ENCODE data around the gene C3orf33.

C3orf33 gene

DNA sequence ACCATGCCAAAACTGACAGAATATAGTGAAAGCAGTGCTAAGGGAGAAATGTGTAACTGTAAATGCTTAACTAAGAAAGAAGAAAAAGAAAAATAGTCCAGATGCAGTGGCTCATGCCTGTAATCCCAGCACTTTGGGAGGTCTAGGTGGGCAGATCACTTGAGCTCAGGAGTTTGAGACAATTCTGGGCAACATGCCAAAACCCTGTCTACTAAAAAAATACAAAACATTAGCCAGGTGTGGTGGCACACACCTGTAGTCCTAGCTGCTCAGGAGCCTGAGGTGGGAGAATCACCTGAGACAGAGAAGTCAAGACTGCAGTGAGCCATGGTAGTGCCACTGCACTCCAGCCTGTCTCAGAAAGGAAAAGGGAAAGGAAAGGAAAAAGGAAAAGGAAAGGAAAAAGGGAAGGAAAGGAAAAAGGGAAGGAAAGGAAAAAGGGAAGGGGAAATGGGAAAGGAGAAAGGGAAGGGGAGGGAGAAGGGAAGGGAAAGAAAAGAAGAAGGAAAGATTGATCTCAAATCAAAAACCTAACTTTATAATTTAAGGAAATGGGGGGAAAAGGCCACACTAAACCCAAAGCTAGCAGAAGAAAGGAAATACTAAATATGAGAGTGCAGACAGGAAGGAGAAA, 20.3 kb downstream of the C3orf33 start:
- no peak for DNase-seq

- no peak for DNase-seq
These were observed 23.6 kb downstream of the C3orf33 start for GRCh38 chr3:155782390-155782953.

DNA sequence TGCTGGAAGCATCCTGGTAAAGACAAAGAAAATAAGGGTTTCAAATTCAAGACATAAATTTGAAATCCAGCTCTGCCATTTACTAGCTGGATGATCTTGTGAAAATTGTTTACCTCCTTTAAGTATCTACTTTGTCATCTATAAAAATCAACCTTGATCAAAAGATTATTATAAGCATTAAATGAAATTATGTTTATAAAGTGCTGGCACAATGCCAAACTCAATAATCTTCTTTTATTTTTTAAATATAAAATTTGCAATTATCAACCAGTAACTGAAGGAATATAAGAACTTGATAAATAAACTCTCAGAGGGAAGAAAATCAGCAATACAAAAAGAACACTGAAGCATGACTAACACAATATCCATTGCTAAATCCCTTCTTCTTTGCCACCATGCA, 25.8 kb downstream of the C3orf33 start:
- DNase-seq: no peak

DNA sequence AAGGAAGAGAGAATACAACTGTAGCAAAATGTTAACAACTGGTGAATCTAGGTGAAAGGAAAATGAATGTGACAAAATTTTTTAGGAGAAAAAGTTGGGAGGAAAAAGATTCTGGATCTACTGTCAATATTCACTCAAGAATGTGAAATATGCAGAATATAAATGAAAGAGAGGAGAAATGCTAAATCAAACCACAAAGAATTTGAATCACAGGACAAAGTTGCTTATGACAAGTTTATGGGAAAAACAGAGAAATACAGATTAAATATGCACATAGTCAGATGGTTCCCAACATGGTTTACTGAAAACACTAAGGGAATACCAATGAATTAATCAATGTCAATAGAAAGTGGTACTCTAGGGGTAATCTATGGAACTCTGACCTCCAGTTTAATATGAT, 27.6 kb downstream of the C3orf33 start:
- no peak for DNase-seq

DNA sequence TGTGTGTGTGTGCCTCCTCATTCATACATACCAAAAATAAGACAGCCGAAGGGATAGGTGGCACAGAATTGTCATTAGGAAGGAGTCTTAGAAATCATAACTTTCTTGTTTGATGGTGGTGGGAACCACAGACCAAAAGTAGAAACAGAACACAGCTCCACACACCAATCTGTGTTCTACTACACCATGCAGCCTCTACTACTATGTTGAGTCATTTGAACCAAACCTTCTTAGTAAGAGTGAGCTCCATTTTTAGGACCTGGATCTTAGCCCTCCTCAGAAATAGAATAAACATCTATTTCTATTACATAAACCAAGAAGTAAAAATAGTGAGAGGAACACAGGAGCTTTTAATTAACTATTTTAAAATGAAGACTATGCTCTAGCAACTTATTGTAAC, 33.3 kb downstream of the C3orf33 start:
- no peak for DNase-seq

DNA sequence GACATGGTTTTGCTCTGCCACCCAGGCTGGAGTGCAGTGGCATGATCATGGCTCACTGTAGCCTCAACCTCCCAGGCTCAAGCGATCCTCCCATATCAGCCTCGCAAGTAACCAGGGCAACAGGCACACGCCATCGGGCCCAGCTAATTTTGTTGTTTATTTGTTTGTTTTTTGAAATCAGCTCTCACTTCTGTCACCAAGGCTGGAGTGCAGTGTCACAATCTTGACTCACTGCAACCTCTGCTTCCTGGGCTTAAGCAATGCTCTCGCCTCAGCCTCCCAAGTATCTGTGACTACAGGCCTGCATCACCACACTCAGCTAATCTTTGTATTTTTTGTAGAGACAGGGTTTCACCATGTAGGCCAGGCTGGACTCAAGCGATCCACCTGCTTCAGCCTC, 35.0 kb downstream of the C3orf33 start:
- peak; percentile 11 to 17 for DNase-seq

GRCh38 chr3:155766206-155766605, 39.9 kb downstream of the C3orf33 start:
- DNase-seq: no peak

- no peak for DNase-seq
These were observed 42.1 kb downstream of the C3orf33 start for GRCh38 chr3:155763870-155764463.

- DNase-seq: no peak
These were observed 45.4 kb downstream of the C3orf33 start for GRCh38 chr3:155760653-155761052.

- no peak for DNase-seq
These were observed 48.5 kb downstream of the C3orf33 start for GRCh38 chr3:155757577-155757976.

GRCh38 chr3:155753038-155753639, 52.9 kb downstream of the C3orf33 start:
- peak; percentile 27 to 51 for DNase-seq

GRCh38 chr3:155748611-155749365, 57.3 kb downstream of the C3orf33 start:
- DNase-seq: no peak

DNA sequence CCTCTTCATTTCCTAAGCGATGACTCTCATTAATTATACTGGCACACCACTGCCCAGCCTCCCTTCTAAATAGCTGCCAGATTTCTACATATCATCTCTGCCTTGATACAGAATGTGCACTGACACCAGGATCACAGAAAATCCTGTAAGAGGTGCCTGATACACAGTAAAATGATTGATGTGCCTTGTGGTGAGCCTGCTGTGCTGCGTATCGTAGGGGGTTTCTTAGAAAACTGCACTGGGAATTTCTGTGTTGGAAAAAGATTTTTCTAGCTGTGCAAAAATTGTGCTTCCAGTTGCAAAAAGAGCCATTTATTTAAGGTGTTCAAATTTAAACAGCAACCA, 58.2 kb downstream of the C3orf33 start:
- no peak for DNase-seq

GRCh38 chr3:155747286-155747945, 58.7 kb downstream of the C3orf33 start:
- no peak for DNase-seq

DNA sequence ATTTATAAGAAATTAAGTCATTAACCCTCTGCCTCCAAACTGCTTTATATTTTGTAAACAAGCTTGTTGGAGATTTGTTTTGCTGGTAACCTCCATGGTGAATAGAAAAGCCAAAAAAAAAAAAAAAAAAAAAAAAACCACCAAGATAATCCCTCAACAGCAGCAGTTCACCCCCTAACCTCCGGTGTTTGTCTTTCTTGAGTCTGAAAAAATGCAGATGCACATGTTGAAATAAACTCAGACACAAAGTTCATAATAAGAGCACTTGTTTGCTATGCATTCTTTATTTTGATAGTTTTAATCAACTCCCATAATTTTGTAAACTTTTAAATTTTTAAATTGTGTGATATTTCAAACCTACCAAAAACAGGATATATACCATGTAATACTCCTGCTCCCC, 59.4 kb downstream of the C3orf33 start:
- no peak for DNase-seq

GRCh38 chr3:155745795-155746550, 60.1 kb downstream of the C3orf33 start:
- no peak for DNase-seq

- peak; percentile 16 to 48 for DNase-seq
These were observed 61.3 kb downstream of the C3orf33 start, which contains the start of gene PLCH1 for GRCh38 chr3:155744626-155745324. TSS of gene PLCH1 (minus strand) at chr3:155745071. CDS start at chr3:155704224, 40,847 bp downstream.

DNA sequence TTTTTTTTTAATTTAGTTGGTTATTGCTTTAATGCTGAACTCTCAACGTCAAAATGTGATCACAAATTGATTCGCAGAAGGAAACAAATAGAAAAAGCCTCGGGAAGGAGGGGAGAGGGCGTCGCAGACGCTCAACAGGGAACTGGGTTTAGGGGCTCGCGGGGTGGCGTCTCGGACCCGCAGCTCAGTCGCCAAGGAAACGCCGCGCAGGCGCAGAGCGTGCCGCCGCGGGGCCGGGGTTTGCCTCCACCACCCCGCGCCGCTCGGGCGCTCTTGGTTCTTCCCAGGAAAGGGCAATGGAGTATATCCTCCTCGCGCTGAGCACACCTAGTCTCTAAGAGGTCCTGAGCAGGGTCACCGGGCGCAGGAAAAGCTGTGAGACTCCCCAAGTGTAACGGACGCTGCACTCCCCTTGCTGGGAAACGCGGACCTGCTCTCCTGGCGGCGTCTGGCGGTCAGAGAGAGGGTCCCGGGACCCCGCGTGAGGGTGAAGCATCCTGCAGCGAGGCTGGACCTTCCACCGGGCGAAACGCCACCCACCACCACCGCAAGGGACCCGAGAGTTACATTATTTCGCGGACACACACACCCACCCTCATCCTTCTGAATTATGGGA, 62.0 kb downstream of the C3orf33 start:
- DNase-seq: no peak

DNA sequence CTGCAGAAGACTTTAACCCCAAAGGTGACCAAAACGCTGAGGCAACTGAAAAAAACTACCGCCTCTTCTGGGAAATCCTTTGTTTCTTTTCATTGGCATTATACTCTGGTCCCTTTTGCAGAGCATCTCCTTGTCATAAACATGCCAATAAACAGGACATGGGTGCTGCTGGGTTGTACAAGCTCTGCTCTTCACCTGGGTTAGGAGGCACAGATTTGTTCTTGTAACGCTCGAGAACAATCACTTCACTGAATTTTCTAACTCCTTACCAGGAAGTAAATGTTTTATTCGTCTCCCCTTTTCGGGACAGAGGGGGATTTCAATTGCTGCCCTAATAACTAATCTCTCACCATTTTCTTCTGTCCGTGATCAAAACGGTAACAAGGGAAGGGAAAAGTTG, 62.5 kb downstream of the C3orf33 start:
- DNase-seq: no peak

DNA sequence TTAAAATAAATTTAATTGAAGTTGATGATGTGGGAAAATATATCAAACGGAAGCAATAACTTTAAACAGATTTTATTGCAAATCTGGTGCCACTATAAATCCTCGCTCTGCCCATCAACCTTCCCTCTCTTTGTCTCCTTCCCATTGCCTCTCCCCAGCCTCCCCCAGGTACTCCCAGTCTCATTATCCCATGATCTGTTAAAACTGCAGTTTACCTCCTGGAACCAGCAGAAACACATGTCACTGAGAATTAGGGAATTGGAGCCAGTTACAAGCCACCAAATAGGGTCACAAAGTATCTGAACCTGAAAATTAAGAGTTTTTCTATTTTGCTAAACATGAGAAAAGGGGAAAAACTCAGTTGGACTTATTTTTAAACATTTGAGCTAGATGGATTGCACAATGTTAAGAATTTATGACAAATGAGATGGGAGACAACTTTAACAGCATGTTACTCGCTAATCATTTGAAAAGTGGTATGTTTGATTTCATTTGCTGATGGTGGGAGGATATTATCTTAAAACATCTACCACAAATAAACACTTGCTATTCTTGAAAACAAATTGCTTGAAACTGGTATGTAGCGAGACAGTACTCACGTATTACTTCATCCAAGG, 63.6 kb downstream of the C3orf33 start:
- no peak for DNase-seq
